GM12891 (cell line): ENCODE measurements around the gene KCNT1.

Source experiments
- DNase-seq: peaks from one replicate; pipeline ENCODE4 v3.0.0; 2011; ENCODE audit warnings: low spot score; ENCODE audit not compliant: insufficient read length
- FAIRE-seq: peaks from 2 replicates; lab custom pipeline; 2011; peaks lifted over from hg19 to GRCh38; lab: Jason Lieb, UNC
- PAX5 ChIP-seq: IDR thresholded peaks from 2 replicates; pipeline ENCODE4 v1.6.1; 2011; ENCODE audit warnings: low read length, moderate library complexity, mild to moderate bottlenecking; ENCODE audit not compliant: insufficient read depth, severe bottlenecking
- POLR2A ChIP-seq: IDR thresholded peaks from 2 replicates; pipeline ENCODE4 v1.6.1; 2011; ENCODE audit warnings: low read depth, low read length, control low read depth
- POLR2AphosphoS5 ChIP-seq: IDR thresholded peaks from 2 replicates; pipeline ENCODE4 v1.6.1; 2011; ENCODE audit warnings: low read depth, low read length, control low read depth
- POU2F2 ChIP-seq: IDR thresholded peaks from 2 replicates; pipeline ENCODE4 v1.6.1; 2011; ENCODE audit warnings: low read depth, mild to moderate bottlenecking, control low read depth, low read length, moderate library complexity
- SPI1 ChIP-seq: IDR thresholded peaks from 2 replicates; pipeline ENCODE4 v1.6.1; 2011; ENCODE audit warnings: low read depth, low read length, control low read depth
- TAF1 ChIP-seq: IDR thresholded peaks from 2 replicates; pipeline ENCODE4 v1.6.1; 2011; ENCODE audit warnings: low read depth, low read length, control low read depth

Gene KCNT1

GRCh38 chr9:135793221-135794056 lies 91.5 kb downstream of the KCNT1 start:
- FAIRE-seq, result no peak
- TF ChIP-seq SPI1, result no peak
- no peak for TF ChIP-seq POLR2AphosphoS5
- TF ChIP-seq TAF1, result no peak
- no peak for TF ChIP-seq POU2F2
- no peak for TF ChIP-seq POLR2A
- TF ChIP-seq PAX5, result no peak

GRCh38 chr9:135794057-135794335 lies 92.0 kb downstream of the KCNT1 start:
- FAIRE-seq (no peak), DNase-seq (no peak)
- TF ChIP-seq POLR2AphosphoS5 (no peak), SPI1 (no peak), PAX5 (no peak), TAF1 (no peak), POLR2A (no peak), POU2F2 (no peak)

More at GRCh38 chr9:135793221-135794056, 91.5 kb downstream of the KCNT1 start:
- no peak for DNase-seq

- no peak for DNase-seq
- TF ChIP-seq TAF1, result no peak
- TF ChIP-seq POLR2A, result no peak
- no peak for TF ChIP-seq SPI1
- no peak for TF ChIP-seq PAX5
- no peak for TF ChIP-seq POLR2AphosphoS5
- no peak for TF ChIP-seq POU2F2
- no peak for FAIRE-seq
These were observed 92.4 kb downstream of the KCNT1 start for GRCh38 chr9:135794361-135794885.

GRCh38 chr9:135795391-135795790 lies 93.4 kb downstream of the KCNT1 start:
- DNase-seq (no peak), FAIRE-seq (no peak)
- TF ChIP-seq POLR2A (no peak), POLR2AphosphoS5 (no peak), POU2F2 (no peak), SPI1 (no peak), TAF1 (no peak), PAX5 (no peak)

GRCh38 chr9:135796784-135797485 lies 95.0 kb downstream of the KCNT1 start:
- no peak for DNase-seq
- FAIRE-seq, result no peak
- TF ChIP-seq POU2F2 (no peak), POLR2AphosphoS5 (no peak), PAX5 (no peak)

- TF ChIP-seq TAF1, result no peak
- TF ChIP-seq SPI1, result no peak
- FAIRE-seq (no peak), DNase-seq (peak; percentile 70)
These were observed 95.7 kb downstream of the KCNT1 start for GRCh38 chr9:135797507-135798262.

DNA sequence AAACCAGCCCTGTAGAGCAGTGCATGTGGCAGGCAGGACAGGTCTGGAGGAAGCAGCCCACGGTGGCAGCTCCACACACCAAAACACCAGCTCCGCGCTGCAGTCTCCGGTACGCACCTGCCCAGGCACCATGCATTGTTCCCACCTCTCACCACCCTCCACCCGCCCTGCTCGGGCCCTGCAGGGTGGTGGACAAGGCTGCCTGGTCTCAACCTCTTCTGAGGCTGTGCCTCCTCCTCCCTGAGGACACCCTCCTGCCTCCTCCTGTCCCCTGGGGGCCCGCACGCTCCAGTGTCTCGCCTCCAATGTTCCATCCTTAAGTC lies 96.2 kb downstream of the KCNT1 start:
- TF ChIP-seq SPI1 (no peak), POU2F2 (no peak), TAF1 (no peak), POLR2AphosphoS5 (no peak), POLR2A (no peak), PAX5 (no peak)
- DNase-seq (no peak), FAIRE-seq (no peak)

DNA sequence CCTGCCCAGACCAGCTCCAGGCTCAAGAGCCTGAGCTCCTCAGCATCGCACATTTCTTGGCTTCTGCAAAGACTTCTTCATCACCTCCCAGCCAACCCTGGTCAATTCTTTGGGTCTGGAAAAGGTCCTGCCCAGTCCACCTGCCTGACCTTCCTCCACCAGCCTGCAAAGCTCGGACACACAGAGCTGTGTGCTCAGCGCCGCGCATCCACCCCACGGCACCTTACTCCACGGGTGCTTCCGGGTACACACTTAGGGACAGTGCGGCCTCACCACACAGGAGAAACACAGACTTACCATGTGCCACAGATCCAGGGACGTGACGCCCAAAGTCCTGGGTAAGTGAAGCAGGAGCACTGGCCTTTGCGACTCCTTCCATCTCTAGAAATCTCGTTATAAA lies 97.3 kb downstream of the KCNT1 start:
- FAIRE-seq, result no peak
- no peak for DNase-seq
- TF ChIP-seq PAX5, result no peak
- TF ChIP-seq POLR2AphosphoS5, result no peak
- TF ChIP-seq SPI1, result no peak
- TF ChIP-seq POLR2A, result no peak

DNA sequence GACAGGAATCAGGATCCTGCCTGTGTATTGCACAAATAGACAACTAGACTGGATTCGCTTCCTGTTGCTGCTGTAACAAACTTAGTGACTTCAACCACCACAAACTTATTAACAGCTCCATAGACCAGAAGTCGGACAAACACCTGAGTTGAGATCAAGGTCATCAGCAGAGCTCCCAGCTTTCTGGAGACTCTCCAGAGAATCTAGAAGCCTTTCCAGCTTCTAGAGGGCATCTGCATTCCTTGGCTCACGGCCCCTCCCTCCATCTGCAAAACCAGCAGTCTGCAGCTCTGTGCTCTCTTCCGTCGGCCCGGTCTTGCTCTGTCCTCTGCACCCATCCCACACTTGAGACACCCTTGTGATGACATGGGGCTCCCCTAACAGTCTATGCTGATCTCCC lies 99.1 kb downstream of the KCNT1 start:
- DNase-seq, result no peak
- no peak for FAIRE-seq
- TF ChIP-seq SPI1 (no peak), POLR2AphosphoS5 (no peak), POLR2A (no peak), PAX5 (no peak), POU2F2 (no peak), TAF1 (no peak)

DNA sequence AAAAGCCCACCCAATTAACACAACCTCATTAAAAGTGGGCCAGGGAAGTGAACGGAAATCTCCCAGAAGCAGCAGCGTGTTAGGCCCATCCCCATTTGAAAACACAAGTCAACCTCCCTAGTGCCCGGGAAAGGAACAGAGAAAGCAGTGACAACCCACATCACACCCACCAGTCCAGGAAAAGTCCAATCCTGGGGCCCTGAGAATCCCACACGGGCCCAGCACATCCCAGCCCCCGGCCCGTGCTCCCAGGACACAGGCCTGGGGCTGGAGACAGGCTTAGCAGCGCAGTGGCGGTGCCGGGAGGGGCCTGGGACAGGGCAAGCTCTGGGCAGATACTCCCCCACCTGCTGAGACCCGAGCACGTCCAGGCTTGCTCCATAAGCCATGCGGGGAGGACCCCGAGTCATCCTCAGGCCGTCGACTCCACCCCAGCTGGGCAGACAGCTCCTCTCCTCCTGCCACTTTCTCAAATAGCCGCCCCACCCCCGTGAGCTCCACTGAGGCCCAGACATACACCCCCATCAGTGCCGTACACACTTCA lies 101.0 kb downstream of the KCNT1 start:
- TF ChIP-seq POLR2A (no peak), POU2F2 (no peak), POLR2AphosphoS5 (no peak)
- no peak for FAIRE-seq
- DNase-seq, result no peak
